ENCODE measurements around the gene PHF20.
"Not testable (repeated sequence)": the region's sequence is repeated elsewhere in the genome, so short reads cannot be mapped to it uniquely, and the experiment has no call there.

The PHF20 gene

DNA sequence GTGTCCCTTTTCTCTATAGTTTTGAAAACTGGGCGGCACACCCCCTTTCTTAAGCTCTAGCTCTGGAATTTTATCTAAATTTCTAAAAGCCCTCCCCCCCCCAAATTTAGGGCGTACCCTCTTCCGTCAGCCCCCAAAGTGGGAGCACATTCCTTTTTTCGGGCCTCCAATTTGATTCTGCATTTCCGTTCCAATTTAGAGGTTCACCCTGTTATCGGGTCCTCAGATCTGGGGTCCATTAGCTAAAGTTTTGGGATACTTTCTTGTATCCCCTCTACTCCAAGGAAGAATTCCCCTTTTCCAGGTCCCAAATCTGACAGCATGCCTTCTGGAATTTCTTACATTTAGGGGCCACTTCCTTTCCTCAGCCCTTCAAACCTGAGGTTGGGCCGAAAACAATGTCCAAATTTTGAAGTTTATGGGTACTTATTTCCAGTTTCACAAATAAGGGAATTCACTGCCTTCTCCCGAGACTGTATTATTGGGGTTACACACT is 796 bp downstream of the PHF20 start:
- no peak for DNase-seq (ENCODE audit: low read depth, low spot score)
- H3K4me3 ChIP-seq (ENCODE audit: low read length) = peak overlapping the region; percentile 83

DNA sequence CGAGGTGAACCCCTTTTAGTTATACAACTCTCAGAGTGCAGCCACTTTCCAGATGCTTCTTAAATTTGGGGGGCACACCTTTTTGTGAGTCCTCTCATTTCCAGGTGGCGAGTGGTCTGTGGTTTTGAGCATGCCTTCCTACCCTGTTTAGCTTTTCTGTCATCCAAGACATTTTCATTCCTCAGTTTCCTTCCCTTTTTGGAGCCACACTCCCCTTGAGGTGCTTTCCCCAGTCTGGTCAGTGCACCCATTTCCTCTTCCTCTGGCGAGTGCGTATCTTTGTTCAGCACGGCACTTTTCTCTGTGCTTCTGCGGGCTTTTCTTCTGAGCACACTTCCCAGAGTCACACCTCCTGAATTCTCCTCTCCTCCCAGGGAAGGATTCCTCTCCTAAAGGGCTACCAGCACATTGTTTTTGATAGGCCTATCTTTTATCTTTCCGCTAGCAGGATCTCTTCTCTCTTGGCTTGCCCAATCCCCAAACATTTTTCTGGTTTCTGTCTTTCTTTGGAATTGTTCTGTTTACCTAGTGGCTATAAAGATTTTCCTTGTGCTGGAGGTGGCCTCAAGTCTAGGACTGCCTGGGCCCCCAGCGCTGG is 1.4 kb downstream of the PHF20 start:
- peak overlapping the region; percentile 83 for H3K4me3 ChIP-seq (ENCODE audit: low read length)
- no peak for DNase-seq (ENCODE audit: low read depth, low spot score)

DNA sequence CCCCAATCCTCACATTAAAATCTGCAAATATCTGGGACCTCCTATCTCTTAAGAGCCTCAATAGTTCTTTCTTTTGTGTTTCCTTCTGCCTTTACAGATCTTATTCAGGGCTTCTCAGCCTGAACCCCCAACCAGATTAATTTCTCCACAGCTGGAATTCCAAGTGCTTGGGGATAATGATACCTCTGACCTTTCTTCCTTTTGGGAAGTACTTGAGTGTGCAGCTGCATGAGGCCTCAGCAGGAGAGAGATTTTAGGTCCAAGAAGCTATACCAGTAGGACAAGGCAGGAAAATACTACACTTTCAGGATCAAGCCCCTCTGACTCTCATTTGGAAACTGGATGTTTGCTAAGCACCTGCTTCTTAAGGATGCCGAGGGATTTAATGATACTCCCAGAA is 2.6 kb downstream of the PHF20 start:
- H3K4me3 ChIP-seq (ENCODE audit: low read length) = no peak overlapping the region
- DNase-seq (ENCODE audit: low read depth, low spot score) = no peak

DNA sequence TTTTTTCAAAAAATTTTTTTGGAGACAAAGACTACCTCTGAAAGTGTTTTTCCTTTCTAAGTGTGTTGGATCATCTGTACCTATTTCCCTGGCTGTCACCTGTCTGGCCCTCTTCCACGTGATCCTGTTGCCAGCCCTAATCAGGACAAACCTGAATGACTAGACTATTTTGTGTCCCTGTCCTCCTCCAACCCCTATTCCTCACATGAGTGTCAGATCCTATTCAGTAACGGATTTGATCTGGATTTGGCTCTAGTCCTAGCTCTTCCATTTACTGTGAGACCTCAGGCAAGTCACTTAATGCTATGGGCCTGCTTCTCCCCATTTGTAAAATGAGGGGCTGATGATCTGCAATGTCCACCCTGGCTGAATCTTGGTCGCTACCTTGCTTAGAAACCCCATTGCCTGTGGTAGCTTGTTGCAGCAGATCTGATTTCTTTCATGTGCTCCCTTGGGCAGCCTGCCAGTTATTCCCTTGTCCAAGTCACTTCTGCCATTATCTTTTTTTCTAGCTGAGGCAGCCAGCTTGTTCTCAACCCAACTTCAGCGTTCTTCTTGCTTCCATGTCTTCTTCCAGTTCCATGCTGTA is 4.8 kb downstream of the PHF20 start:
- H3K4me3 ChIP-seq (ENCODE audit: low read length) = no peak overlapping the region
- no peak for DNase-seq (ENCODE audit: low read depth, low spot score)

DNA sequence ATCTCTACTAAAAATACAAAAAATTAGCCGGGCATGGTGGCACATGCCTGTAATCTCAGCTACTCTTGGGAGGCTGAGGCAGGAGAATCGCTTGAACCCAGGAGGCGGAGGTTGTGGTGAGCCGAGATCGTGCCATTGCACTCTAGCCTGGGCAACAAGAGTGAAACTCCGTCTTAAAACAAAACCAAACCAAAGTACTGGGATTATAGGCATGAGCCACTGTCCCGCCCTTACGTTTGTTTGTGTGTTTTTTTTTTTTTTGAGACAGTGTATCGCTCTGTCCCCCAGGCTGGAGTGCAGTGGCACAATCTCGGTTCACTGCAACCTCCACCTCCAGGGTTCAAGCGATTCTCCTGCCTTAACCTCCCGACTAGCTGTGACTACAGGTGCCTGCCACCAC is 12.0 kb downstream of the PHF20 start:
- not testable (repeated sequence) for DNase-seq (ENCODE audit: low read depth, low spot score); H3K4me3 ChIP-seq (ENCODE audit: low read length)

DNA sequence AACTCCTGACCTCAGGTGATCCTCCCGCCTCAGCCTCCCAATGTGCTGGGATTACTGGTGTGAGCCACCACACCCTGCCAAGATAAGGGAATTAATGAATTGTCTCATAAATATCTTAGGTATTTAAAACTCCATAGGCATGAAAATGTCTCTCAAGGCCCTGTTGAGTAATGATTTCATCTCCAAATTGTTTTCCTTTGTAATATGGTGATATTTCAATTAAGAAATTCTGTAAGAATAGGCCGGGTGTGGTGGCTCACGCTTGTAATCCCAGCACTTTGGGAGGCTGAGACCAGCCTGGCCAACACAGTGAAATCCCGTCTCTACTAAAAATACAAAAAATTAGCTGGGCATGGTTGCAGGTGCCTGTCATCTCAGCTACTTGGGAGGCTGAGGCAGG is 13.7 kb downstream of the PHF20 start:
- not testable (repeated sequence) for DNase-seq (ENCODE audit: low read depth, low spot score); H3K4me3 ChIP-seq (ENCODE audit: low read length)

DNA sequence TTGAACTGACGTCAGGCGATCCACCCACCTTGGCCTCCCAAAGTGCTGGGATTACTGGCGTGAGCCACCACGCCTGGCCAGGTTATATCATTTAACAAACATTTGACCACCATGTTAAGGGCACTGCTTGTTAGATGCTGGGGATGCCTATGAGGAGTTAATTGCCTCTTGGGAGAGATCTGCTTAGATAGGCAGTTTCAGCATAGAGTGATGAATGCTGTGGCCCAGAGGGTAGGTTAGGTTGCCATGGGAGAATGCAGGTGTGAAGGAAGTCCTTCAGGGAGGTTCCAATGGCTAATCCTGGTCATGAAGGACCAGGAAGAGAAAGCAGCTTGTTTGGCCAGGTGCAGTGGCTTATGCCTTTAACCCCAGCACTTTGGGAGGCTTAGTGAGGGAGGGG is 17.0 kb downstream of the PHF20 start:
- no peak for DNase-seq (ENCODE audit: low read depth, low spot score)
- H3K4me3 ChIP-seq (ENCODE audit: low read length) = no peak overlapping the region

DNA sequence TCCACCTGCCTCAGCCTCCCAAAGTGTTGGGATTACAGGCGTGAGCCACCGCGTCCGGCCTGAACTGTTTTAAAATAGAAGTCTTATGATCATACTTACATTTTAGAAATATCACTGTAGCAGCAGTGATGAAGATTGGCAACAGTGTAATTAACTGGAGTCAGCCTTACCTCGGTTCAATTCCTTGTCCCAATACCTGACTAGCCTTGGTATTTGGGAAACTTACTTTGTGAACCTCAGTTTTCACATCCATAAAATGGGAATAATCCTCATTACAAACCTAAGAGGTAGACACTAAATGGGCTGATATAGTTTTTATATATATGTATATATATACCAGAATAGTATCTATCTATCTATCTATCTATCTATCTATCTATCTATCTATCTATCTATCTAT is 19.3 kb downstream of the PHF20 start:
- H3K4me3 ChIP-seq (ENCODE audit: low read length) = no peak overlapping the region
- no peak for DNase-seq (ENCODE audit: low read depth, low spot score)

DNA sequence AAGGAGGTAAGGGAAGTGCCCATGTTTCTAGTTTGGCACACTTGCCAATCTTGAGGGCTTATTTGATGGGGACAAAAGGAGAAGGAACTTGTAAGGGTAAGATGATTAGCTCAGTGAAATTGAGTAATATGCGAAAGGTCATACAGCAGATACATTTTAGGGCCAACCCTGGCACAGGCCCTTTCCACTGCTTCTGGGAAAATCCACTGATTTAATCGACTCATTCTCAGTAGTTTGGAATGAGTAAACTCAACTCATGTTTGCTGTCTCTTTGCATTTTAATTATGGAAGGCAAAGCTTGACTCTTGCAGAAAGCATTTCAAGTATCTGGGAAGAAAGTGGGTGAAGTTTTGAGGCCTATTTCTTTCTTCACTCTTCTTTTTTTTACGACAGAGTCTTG is 20.0 kb downstream of the PHF20 start:
- H3K4me3 ChIP-seq (ENCODE audit: low read length) = no peak overlapping the region
- DNase-seq (ENCODE audit: low read depth, low spot score) = no peak

DNA sequence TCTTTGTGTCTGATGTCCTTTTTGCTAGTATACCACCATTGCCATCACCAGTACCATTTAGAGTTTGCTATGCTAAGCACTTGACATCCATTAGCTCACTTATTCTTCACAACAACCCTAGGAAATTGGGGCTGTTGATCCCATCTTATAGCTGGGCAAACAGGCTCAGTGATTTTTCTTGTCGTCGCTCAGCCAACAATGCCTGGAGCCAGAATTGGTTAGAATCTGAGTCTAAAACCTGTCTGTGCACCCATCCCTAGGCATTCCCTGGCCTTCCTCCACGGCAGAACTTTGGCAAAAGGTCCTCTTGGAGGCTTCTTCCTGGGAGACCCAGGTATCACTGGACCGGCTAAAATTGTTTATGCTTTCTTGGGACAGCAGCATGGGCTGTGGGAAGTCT is 20.9 kb downstream of the PHF20 start:
- no peak for DNase-seq (ENCODE audit: low read depth, low spot score)
- H3K4me3 ChIP-seq (ENCODE audit: low read length) = no peak overlapping the region

DNA sequence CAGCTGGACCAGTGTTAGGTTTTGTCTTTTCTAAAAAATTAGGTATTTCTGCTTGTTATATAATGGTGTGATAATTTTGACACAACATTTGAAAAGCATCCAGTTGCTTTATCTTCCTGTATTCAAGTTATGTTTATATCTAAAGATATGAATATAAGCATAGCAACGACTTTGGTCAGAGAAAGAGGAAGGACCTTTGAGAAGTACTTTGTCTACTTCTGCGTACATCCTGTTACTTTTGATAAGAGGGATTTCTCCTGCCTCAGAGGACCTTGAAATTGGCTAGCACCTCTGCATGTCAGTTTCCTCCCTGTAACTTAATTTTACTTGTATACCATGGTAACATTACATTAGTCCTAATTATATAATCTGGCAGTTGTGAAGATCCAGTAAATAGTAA is 24.8 kb downstream of the PHF20 start:
- H3K4me3 ChIP-seq (ENCODE audit: low read length) = no peak overlapping the region
- no peak for DNase-seq (ENCODE audit: low read depth, low spot score)

DNA sequence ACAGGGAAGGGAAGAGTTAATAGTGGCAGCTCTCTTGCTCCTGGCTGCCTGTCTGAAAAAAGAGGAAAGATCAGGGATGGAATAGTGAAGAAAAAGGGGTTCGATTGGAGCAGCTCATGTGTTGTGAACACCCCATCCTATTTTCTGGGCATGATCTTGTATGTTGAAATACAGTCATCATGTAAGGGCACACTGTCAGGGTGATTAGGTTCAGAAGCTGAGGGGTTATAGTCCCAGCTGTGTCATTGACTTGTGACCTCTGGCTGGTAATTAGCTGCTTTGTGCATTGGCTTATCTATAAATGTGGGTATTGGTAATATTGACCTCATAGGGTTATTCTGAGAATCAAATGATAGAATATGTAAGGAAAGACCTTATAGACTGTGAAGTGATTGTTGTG is 30.1 kb downstream of the PHF20 start:
- no peak overlapping the region for H3K4me3 ChIP-seq (ENCODE audit: low read length)
- no peak for DNase-seq (ENCODE audit: low read depth, low spot score)

DNA sequence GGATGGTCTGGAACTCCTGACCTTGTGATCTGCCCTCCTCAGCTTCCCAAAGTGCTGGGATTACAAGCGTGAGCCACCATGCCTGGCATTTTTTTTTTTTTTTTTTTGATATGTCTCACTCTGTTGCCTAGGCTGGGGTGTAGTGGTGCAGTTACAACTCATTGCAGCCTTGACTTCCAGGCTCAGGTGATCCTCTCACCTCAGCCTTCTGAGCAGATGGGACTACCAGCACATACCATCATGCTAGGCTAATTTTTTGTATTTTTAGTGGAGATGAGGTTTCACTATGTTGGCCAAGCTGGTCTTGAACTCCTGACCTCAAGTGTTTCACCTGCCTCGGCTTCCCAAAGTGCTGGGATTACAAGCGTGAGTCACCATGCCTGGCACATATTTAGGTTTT is 34.3 kb downstream of the PHF20 start:
- H3K4me3 ChIP-seq (ENCODE audit: low read length) = no peak overlapping the region
- DNase-seq (ENCODE audit: low read depth, low spot score) = no peak

DNA sequence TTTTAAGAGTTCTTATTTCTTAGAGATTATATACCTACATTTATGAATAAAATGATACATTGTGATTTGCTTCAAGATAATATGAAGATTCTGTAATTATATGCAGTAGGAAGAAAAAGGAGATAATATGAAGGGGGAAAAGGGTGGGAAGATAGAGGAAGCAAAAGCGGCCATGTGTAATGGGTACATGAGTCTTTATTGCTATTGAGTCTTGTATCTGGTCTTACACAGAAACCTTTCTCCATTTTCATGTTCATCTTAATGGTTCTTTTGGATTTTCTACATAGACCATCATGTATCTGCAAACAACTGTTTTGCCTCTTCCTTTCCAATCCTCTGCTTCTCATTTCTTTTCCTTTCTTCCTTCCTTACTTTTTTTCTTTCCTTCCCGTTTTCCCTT is 36.1 kb downstream of the PHF20 start:
- DNase-seq (ENCODE audit: low read depth, low spot score) = no peak
- no peak overlapping the region for H3K4me3 ChIP-seq (ENCODE audit: low read length)

DNA sequence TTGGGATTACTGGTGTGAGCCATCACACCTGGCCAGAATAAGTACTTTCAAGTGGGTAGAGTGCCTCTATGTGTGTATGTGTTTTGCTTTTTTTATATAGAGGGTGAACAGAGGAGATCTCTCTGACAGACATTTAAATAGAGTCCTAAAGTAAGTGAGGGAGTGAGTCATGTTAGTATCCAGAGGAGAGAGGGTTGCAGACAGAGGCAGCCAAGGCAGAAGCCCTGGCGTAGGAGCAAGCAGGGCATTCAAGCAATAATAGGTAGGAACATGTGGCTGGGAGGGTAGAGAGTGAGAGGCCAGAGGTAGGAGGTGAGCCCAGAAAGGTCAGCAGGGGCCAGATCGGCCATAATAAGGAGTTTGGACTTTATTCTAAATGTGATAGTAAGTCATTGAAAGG is 48.9 kb downstream of the PHF20 start:
- no peak for DNase-seq (ENCODE audit: low read depth, low spot score)
- no peak overlapping the region for H3K4me3 ChIP-seq (ENCODE audit: low read length)

DNA sequence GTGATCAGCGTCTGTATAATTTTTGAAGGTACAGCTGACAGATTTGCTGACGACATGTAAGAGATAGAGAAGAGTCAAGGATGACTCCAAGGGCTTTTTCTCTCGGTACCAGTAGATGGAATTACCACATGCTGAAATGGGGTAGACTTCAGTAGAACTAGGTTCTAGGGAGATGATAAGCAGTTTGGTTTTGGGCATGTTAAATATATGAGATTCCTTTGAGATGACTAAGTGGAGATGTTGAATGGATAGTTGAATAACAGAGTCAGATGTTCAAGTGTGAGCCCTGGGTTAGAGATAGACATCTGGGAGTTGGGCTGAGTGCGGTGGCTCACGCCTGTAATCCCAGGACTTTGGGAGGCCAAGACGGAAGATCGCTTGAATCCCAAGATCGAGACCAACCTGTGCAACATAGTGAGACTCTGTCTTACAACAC is 50.0 kb downstream of the PHF20 start:
- no peak overlapping the region for H3K4me3 ChIP-seq (ENCODE audit: low read length)
- DNase-seq (ENCODE audit: low read depth, low spot score) = no peak

DNA sequence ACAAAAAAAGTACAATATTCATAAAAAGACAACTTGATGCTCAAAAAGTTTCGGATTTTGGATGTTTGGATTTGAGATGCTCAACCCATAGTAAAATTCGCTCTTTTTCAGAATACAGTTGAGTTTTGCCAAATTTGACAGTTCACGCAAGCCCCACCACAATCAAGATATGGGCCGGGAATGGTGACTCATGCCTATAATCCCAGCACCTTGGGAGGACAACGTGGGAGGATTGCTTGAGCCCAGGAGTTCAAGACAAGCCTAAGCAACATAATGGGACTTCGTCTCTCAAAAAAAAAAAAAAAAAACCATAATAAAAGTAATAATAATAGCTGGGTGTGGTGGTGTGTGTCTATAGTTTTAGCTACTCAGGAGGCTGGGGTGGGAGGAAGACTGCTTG is 51.3 kb downstream of the PHF20 start:
- DNase-seq (ENCODE audit: low read depth, low spot score) = no peak
- H3K4me3 ChIP-seq (ENCODE audit: low read length) = no peak overlapping the region

DNA sequence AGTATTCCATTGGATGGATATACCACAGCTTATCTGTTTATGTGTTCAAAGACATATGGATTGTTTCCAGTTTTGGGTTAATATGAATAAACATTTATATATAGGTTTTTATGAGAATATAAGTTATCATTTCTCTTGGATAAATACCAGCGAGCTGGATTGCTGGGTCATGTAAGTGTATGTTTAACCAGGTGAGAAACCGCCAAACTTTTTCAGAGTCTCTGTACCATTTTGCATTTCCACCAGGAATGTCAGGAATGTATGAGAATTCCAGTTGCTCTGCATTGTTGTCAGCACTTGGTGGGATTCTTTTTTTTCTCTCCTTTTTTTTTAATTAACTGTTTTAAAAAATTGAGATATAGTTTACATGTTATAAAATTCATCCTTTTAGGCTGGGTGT is 52.1 kb downstream of the PHF20 start:
- no peak for DNase-seq (ENCODE audit: low read depth, low spot score)
- no peak overlapping the region for H3K4me3 ChIP-seq (ENCODE audit: low read length)

DNA sequence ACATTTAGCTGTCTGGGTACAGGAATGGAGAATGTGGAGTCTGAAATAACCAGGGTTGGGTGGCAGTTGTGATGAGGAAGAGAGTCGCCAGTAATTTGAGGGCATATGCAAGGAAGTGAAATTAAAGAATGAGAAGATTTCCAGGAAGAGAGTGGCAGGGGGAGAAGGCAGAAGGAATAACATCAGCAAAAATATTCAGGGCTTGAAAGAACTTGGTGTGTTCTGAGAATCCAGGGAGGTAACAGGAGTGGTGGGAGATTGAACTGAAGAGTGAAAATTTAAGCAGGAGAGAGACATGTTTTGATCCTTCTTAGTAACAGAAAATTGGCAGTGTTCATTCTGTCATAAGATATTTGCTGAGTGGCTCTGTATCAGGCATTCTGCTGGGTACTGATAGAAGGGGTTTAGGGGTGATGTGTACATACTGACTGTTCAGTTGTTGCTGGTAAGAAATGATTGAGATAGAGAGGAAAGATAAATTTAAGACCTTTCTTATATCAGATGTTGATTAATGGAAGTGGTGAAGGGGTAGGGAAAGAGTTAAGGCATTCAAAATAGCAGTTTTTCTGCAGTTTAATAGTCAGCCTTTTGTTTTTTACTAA is 54.7 kb downstream of the PHF20 start:
- no peak for DNase-seq (ENCODE audit: low read depth, low spot score)
- no peak overlapping the region for H3K4me3 ChIP-seq (ENCODE audit: low read length)

DNA sequence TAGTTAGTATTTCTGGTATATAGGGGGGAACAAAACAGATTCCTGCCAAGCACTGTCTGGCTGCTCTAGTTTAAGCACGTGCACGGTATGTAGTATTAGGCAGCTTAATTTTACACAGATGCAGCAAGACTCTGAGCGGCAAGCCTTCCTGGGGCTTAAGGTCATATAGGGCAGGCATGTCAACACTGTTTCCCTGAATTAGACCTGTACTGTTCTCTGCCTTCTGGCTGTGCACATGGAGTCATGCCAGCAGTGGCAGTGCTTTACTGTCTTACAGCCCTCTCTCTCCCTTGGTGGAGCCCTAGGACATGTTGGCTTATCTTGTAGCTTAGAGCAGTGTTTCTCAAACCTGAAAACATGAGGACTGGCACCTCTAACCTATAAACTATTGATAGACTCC is 56.6 kb downstream of the PHF20 start:
- no peak overlapping the region for H3K4me3 ChIP-seq (ENCODE audit: low read length)
- DNase-seq (ENCODE audit: low read depth, low spot score) = no peak

DNA sequence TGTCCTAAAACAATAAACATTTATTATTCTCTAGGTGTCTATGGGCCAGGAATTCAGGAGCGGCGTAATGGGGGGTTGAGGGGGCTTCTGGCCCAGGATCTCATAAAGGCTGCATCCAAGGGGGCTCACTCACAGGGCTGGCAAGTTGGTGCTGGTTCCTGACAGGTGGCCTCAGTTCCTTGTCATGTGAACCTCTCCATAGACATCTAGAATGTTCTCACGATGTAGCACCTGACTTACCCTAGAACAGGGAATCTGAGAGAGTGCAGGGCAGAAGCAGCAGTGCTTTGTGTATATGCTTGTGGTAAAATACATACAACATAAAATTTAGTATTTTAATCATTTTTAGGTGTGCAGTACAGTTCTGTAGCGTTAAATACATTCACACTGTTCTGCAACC is 57.1 kb downstream of the PHF20 start:
- DNase-seq (ENCODE audit: low read depth, low spot score) = no peak
- no peak overlapping the region for H3K4me3 ChIP-seq (ENCODE audit: low read length)

Data from Jurkat, Clone E6-1 (cell line).